Cardiac ventricle fibroblast (primary cell): ENCODE measurements around the gene FAM236A. TPM values are rescaled to one million over a fixed set of nuclear protein-coding genes. Genes with fewer than 3 reads are reported as not detected.

Experiments used
- total RNA-seq: library from RNA; depleted of rRNA; stranded (reverse); fragments of >200 nt; gene quantifications from 2 replicates; pipeline ENCODE4 v1.2.3, GENCODE V29; 2015

FAM236A gene
- total RNA-seq, result not detected in 2 replicates

GRCh38 chrX:72937906-72938305 lies at the start of gene FAM236A:
TSS of gene FAM236A (plus strand) at chrX:72938206. CDS start at chrX:72938263, 57 bp downstream.

DNA sequence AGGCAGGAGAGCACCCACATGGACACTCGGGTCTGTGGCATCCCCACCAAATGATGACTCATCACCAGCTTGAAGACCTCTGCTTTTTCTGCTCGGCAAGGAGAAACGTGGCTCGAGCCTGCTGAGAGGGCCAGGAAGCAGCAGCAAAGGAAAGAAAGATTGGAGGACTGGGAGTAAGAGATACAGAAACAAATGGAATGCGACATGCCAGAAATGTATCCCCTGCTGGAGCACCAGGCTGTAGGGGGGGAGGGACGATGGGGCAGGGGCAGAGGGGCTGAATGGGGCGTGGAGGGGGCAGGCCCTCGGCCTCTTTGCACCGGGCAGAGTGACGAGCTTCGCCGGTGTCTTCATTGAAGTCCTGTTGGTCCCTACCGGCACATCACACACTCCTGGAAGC lies 25.7 kb upstream of the FAM236A start, which contains the start of gene FAM236C:
TSS of gene FAM236C (plus strand) at position 301 of the 400 bp plus-strand sequence. CDS start 100 bp downstream, outside the sequence.

GRCh38 chrX:72943819-72944169 lies 5.8 kb downstream of the FAM236A start, which contains the start of gene DMRTC1:
TSS of gene DMRTC1 (minus strand) at chrX:72943837. CDS start at chrX:72875694, 68,143 bp downstream.

Other genes with a start within 250 kb of the FAM236A start
- 9.4 and 10.2 TPM in 2 replicates for gene PHKA1, start 223.9 kb upstream of the FAM236A start, total RNA-seq
- not detected in 2 replicates for gene DMRTC1B, start 161.3 kb upstream of the FAM236A start, total RNA-seq
- not detected in 2 replicates for gene FAM236B, start 155.5 kb upstream of the FAM236A start, total RNA-seq
- gene FAM236D, start 130.0 kb upstream of the FAM236A start, total RNA-seq, result not detected in 2 replicates
- gene FAM236C, start 25.6 kb upstream of the FAM236A start, total RNA-seq, result not detected in 2 replicates
- not detected in 2 replicates for gene DMRTC1, start 5.6 kb downstream of the FAM236A start, total RNA-seq
- not detected in 2 replicates for gene PABPC1L2B, start 64.7 kb downstream of the FAM236A start, total RNA-seq
- gene PABPC1L2A, start 141.3 kb downstream of the FAM236A start, total RNA-seq, result not detected in 2 replicates